LNCaP clone FGC (cell line): ENCODE results near the gene MRFAP1.

Experiments used
- DNase-seq: peaks from one replicate; pipeline ENCODE4 v3.0.0-alpha.2; 2011; ENCODE audit warnings: low read depth
- H3K4me3 ChIP-seq: 2 replicates; pipeline ENCODE4 v1.5.1; 2011; ENCODE audit warnings: mild to moderate bottlenecking, low read depth, low read length, control low read depth
- CTCF ChIP-seq: IDR thresholded peaks from 2 replicates; pipeline ENCODE4 v1.5.1; 2012; ENCODE audit warnings: mild to moderate bottlenecking; ENCODE audit not compliant: control insufficient read depth, insufficient read depth; ENCODE audit errors: extremely low read depth

The MRFAP1 gene

GRCh38 chr4:6680372-6681034 lies 40.0 kb downstream of the MRFAP1 start:
- TF ChIP-seq CTCF = no peak
- no peak overlapping the region for H3K4me3 ChIP-seq
- no peak for DNase-seq

GRCh38 chr4:6681191-6681590 lies 40.7 kb downstream of the MRFAP1 start:
- DNase-seq = no peak
- H3K4me3 ChIP-seq = no peak overlapping the region
- TF ChIP-seq CTCF = peak; percentile 46

- DNase-seq = no peak
- no peak for TF ChIP-seq CTCF
- no peak overlapping the region for H3K4me3 ChIP-seq
Observed at GRCh38 chr4:6682862-6683590, 42.5 kb downstream of the MRFAP1 start.

- no peak overlapping the region for H3K4me3 ChIP-seq
- no peak for DNase-seq
- TF ChIP-seq CTCF = no peak
Observed at GRCh38 chr4:6684656-6685055, 44.2 kb downstream of the MRFAP1 start.

GRCh38 chr4:6686104-6686787 lies 45.8 kb downstream of the MRFAP1 start:
- no peak for DNase-seq
- TF ChIP-seq CTCF = no peak
- no peak overlapping the region for H3K4me3 ChIP-seq

- DNase-seq = peak; percentile 92
- no peak overlapping the region for H3K4me3 ChIP-seq
- TF ChIP-seq CTCF = peak; percentile 47
Observed at GRCh38 chr4:6687947-6688878, 47.7 kb downstream of the MRFAP1 start.
